NCI-H82 (cell line): ENCODE measurements around the gene RIPOR1.

Experiments used
- DNase-seq: peaks from one replicate; lab custom pipeline; 2025; lab: John Stamatoyannopoulos, UW

Gene RIPOR1

GRCh38 chr16:67539691-67540635 lies 11.3 kb downstream of the RIPOR1 start:
- no peak for DNase-seq

GRCh38 chr16:67540756-67541155 lies 12.1 kb downstream of the RIPOR1 start:
- DNase-seq: no peak

- DNase-seq: no peak
Measured at GRCh38 chr16:67541391-67542263, 13.0 kb downstream of the RIPOR1 start.

GRCh38 chr16:67542464-67542863 lies 13.8 kb downstream of the RIPOR1 start:
- peak; percentile 71 for DNase-seq

- no peak for DNase-seq
Measured at GRCh38 chr16:67543036-67543435, 14.4 kb downstream of the RIPOR1 start.

GRCh38 chr16:67543582-67543981 lies 15.0 kb downstream of the RIPOR1 start:
- DNase-seq: no peak

GRCh38 chr16:67544329-67544841 lies 15.8 kb downstream of the RIPOR1 start:
- no peak for DNase-seq

- DNase-seq: no peak
Measured at GRCh38 chr16:67544844-67545664, 16.4 kb downstream of the RIPOR1 start.

- no peak for DNase-seq
Measured at GRCh38 chr16:67545665-67546024, 17.0 kb downstream of the RIPOR1 start.

GRCh38 chr16:67546091-67546501 lies 17.5 kb downstream of the RIPOR1 start:
- no peak for DNase-seq

- peak; percentile 80 for DNase-seq
Measured at GRCh38 chr16:67546761-67547422, 18.3 kb downstream of the RIPOR1 start.

- no peak for DNase-seq
Measured at GRCh38 chr16:67547423-67548264, 19.0 kb downstream of the RIPOR1 start.

GRCh38 chr16:67548265-67549126 lies 19.9 kb downstream of the RIPOR1 start:
- DNase-seq: no peak

GRCh38 chr16:67549240-67549639 lies 20.6 kb downstream of the RIPOR1 start:
- no peak for DNase-seq

GRCh38 chr16:67549936-67550335 lies 21.3 kb downstream of the RIPOR1 start:
- DNase-seq: no peak

- DNase-seq: no peak
Measured at GRCh38 chr16:67551091-67551490, 22.5 kb downstream of the RIPOR1 start.

- DNase-seq: peak; percentile 43
Measured at GRCh38 chr16:67551972-67552371, 23.3 kb downstream of the RIPOR1 start.

- peak; percentile 62 for DNase-seq
Measured at GRCh38 chr16:67552476-67552875, 23.8 kb downstream of the RIPOR1 start.

GRCh38 chr16:67555795-67556212 lies 27.2 kb downstream of the RIPOR1 start:
- peak; percentile 24 for DNase-seq
